SK-N-SH treated with all-trans-retinoic acid at 6 μM for 48 hours (cell line): ENCODE measurements around the gene MREG.

Source experiments
- ATAC-seq: fragments of 200-7000 bp; cut with Tn5 transposase; 3 replicates; pipeline ENCODE4 v1.9.1; 2020; ENCODE audit warnings: mild to moderate bottlenecking, moderate library complexity
- BACH2 ChIP-seq: fragments of 250-450 bp; sonication (Bioruptor Pico); IDR thresholded peaks from 2 replicates; pipeline ENCODE4 v1.9.0; 2021; ENCODE audit warnings: mild to moderate bottlenecking, borderline replicate concordance
- CREB5 ChIP-seq: fragments of 250-450 bp; sonication (Bioruptor Pico); IDR thresholded peaks from 2 replicates; pipeline ENCODE4 v1.5.1; 2020; ENCODE audit warnings: low read depth, mild to moderate bottlenecking, moderate library complexity
- CSDC2 ChIP-seq: fragments of 250-450 bp; sonication (Bioruptor Pico); IDR thresholded peaks from 2 replicates; pipeline ENCODE4 v1.5.0; 2020; ENCODE audit warnings: mild to moderate bottlenecking, moderate library complexity
- CSRNP3 ChIP-seq: fragments of 250-450 bp; sonication (Bioruptor Pico); IDR thresholded peaks from 2 replicates; pipeline ENCODE4 v1.5.1; 2021; ENCODE audit warnings: mild to moderate bottlenecking, moderate library complexity
- ESRRG ChIP-seq: fragments of 250-450 bp; sonication (Bioruptor Pico); IDR thresholded peaks from 2 replicates; pipeline ENCODE4 v1.6.1; 2021; ENCODE audit warnings: mild to moderate bottlenecking
- GLIS3 ChIP-seq: fragments of 250-450 bp; sonication (Bioruptor Pico); IDR thresholded peaks from 2 replicates; pipeline ENCODE4 v1.5.0; 2020; ENCODE audit warnings: mild to moderate bottlenecking, moderate library complexity
- OSR1 ChIP-seq: fragments of 250-450 bp; sonication (Bioruptor Pico); IDR thresholded peaks from 2 replicates; pipeline ENCODE4 v1.8.0; 2022; ENCODE audit warnings: moderate library complexity, mild to moderate bottlenecking, inconsistent platforms
- PATZ1 ChIP-seq: fragments of 250-450 bp; sonication (Bioruptor Pico); IDR thresholded peaks from 2 replicates; pipeline ENCODE4 v1.8.0; 2020; ENCODE audit warnings: mild to moderate bottlenecking, moderate library complexity, borderline replicate concordance
- POU6F1 ChIP-seq: fragments of 250-450 bp; sonication (Bioruptor Pico); IDR thresholded peaks from 2 replicates; pipeline ENCODE4 v1.8.0; 2021; ENCODE audit warnings: low read depth, mild to moderate bottlenecking, moderate library complexity, borderline replicate concordance
- PPARA ChIP-seq: fragments of 250-450 bp; sonication (Bioruptor Pico); IDR thresholded peaks from 2 replicates; pipeline ENCODE4 v1.5.0; 2020; ENCODE audit warnings: mild to moderate bottlenecking, borderline replicate concordance
- RARB ChIP-seq: fragments of 250-450 bp; sonication (Bioruptor Pico); IDR thresholded peaks from 2 replicates; pipeline ENCODE4 v1.8.0; 2021; ENCODE audit warnings: mild to moderate bottlenecking, moderate library complexity
- TCF4 ChIP-seq: fragments of 250-450 bp; sonication (Bioruptor Pico); IDR thresholded peaks from 2 replicates; pipeline ENCODE4 v1.8.0; 2021; ENCODE audit warnings: mild to moderate bottlenecking, moderate library complexity, borderline replicate concordance
- TOX ChIP-seq: fragments of 250-450 bp; sonication (Bioruptor Pico); IDR thresholded peaks from 2 replicates; pipeline ENCODE4 v1.8.0; 2021; ENCODE audit warnings: mild to moderate bottlenecking, moderate library complexity, borderline replicate concordance
- TSHZ2 ChIP-seq: fragments of 250-450 bp; sonication (Bioruptor Pico); IDR thresholded peaks from 2 replicates; pipeline ENCODE4 v1.5.0; 2020; ENCODE audit warnings: mild to moderate bottlenecking, moderate library complexity
- ZC3H10 ChIP-seq: fragments of 250-450 bp; sonication (Bioruptor Pico); IDR thresholded peaks from 2 replicates; pipeline ENCODE4 v1.5.1; 2021; ENCODE audit warnings: mild to moderate bottlenecking, moderate library complexity
- ZFP3 ChIP-seq: fragments of 250-450 bp; sonication (Bioruptor Pico); IDR thresholded peaks from 2 replicates; pipeline ENCODE4 v1.5.0; 2020; ENCODE audit warnings: mild to moderate bottlenecking, moderate library complexity
- ZFP30 ChIP-seq: fragments of 450-650 bp; formaldehyde crosslinking; IDR thresholded peaks from 2 replicates; pipeline ENCODE4 v1.5.0; 2022; ENCODE audit warnings: mild to moderate bottlenecking, moderate library complexity
- ZNF565 ChIP-seq: fragments of 450-650 bp; formaldehyde crosslinking; conservative IDR thresholded peaks from 2 replicates; pipeline ENCODE4 v1.5.0; 2020; ENCODE audit warnings: low read depth, mild to moderate bottlenecking, moderate library complexity
- ZNF70 ChIP-seq: fragments of 450-650 bp; formaldehyde crosslinking; IDR thresholded peaks from 2 replicates; pipeline ENCODE4 v1.5.0; 2020; ENCODE audit warnings: mild to moderate bottlenecking, moderate library complexity
- ZNF8 ChIP-seq: fragments of 450-650 bp; formaldehyde crosslinking; IDR thresholded peaks from 2 replicates; pipeline ENCODE4 v1.5.0; 2020; ENCODE audit warnings: mild to moderate bottlenecking, moderate library complexity

The MREG gene

GRCh38 chr2:216039918-216040317 lies 26.6 kb upstream of the MREG start (continued):
- TF ChIP-seq TSHZ2 (no peak), ZFP3 (CRISPR knock-in tag) (no peak), RARB (CRISPR knock-in tag) (no peak), OSR1 (CRISPR knock-in tag) (no peak), ZFP30 (CRISPR knock-in tag) (no peak), ZNF70 (CRISPR knock-in tag) (no peak), PATZ1 (no peak), BACH2 (CRISPR knock-in tag) (no peak), ESRRG (no peak), TOX (CRISPR knock-in tag) (no peak)
- TF ChIP-seq, all 23 proteins: peak for 0

- peak; percentile 80 for ATAC-seq
- TF ChIP-seq ZC3H10 (CRISPR knock-in tag) (no peak), ZNF70 (CRISPR knock-in tag) (peak; percentile 67; the same call in 1 of the 2 replicates)
These were observed 20.7 kb upstream of the MREG start for GRCh38 chr2:216034065-216034464.

GRCh38 chr2:216033403-216033802 lies 20.1 kb upstream of the MREG start:
- ATAC-seq: no peak
- TF ChIP-seq TOX (CRISPR knock-in tag) (no peak), CSDC2 (CRISPR knock-in tag) (no peak), ZFP30 (CRISPR knock-in tag) (no peak), TSHZ2 (no peak), ZNF8 (no peak), ZFP3 (CRISPR knock-in tag) (no peak), OSR1 (CRISPR knock-in tag) (no peak), PATZ1 (no peak), GLIS3 (CRISPR knock-in tag) (no peak), RARB (CRISPR knock-in tag) (no peak), ESRRG (no peak), PPARA (CRISPR knock-in tag) (no peak), POU6F1 (CRISPR knock-in tag) (no peak), BACH2 (CRISPR knock-in tag) (no peak), TCF4 (CRISPR knock-in tag) (no peak), CREB5 (CRISPR knock-in tag) (no peak), CSRNP3 (CRISPR knock-in tag) (no peak), ZNF565 (CRISPR knock-in tag) (no peak)
